ENCODE results near the gene CLSTN2.

CLSTN2 gene

DNA sequence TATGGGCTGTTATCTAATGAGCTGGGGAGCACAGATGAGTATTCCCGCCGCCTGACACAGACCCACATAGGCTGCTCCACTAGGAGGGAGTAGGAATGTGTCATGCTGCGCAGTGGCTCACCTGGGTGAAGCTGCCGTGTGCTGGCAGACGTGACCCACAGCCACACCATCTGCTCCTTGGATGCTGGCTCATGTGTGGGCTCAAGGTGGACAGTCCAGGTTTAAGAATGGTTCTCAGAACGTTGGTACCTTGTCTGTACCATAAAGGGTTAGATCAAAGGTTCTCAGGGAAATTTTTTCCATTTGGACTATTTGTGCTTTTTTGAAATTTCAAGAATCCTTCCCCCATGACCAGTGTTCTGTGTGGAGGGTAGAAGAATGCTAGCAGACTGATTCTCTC lies 403.9 kb downstream of the CLSTN2 start:
- Histone ChIP-seq H3K27ac (ENCODE audit: low read depth, low read length, severe bottlenecking) (no peak overlapping the region), H3K36me3 (ENCODE audit: control insufficient read depth, insufficient read depth, low read length) (no peaks in the 10 kb centered on the region), H3K9me3 (ENCODE audit: control insufficient read depth, low read length) (no peaks in the 10 kb centered on the region), H3K4me1 (ENCODE audit: control insufficient read depth, insufficient read depth, low read length, poor library complexity, severe bottlenecking) (no peaks in the 10 kb centered on the region), H3K4me3 (ENCODE audit: extremely low read depth, insufficient read depth, low read length, poor library complexity, severe bottlenecking) (no peak overlapping the region)
- 92 to 98% methylated on average over 5 to 6 of the region's 6 CpGs for WGBS, 2 experiments (ENCODE audit: insufficient coverage in 2 of 2)

GRCh38 chr3:140341203-140341602 lies 406.2 kb downstream of the CLSTN2 start:
- WGBS, 2 experiments (ENCODE audit: insufficient coverage in 2 of 2) = 79 to 91% methylated on average over 5 of the region's 5 CpGs
- Histone ChIP-seq H3K27ac (ENCODE audit: low read depth, low read length, severe bottlenecking) (no peak overlapping the region), H3K9me3 (ENCODE audit: control insufficient read depth, low read length) (no peaks in the 10 kb centered on the region), H3K36me3 (ENCODE audit: control insufficient read depth, insufficient read depth, low read length) (no peaks in the 10 kb centered on the region), H3K4me3 (ENCODE audit: extremely low read depth, insufficient read depth, low read length, poor library complexity, severe bottlenecking) (no peak overlapping the region), H3K4me1 (ENCODE audit: control insufficient read depth, insufficient read depth, low read length, poor library complexity, severe bottlenecking) (no peaks in the 10 kb centered on the region)

- no peak overlapping the region for H3K27ac ChIP-seq (ENCODE audit: low read depth, low read length, severe bottlenecking)
- H3K36me3 ChIP-seq (ENCODE audit: control insufficient read depth, insufficient read depth, low read length) = no peaks in the 10 kb centered on the region
- H3K4me1 ChIP-seq (ENCODE audit: control insufficient read depth, insufficient read depth, low read length, poor library complexity, severe bottlenecking) = no peaks in the 10 kb centered on the region
- H3K4me3 ChIP-seq (ENCODE audit: extremely low read depth, insufficient read depth, low read length, poor library complexity, severe bottlenecking) = no peak overlapping the region
- 85 to 88% methylated on average over 4 to 5 of the region's 5 CpGs for WGBS, 2 experiments (ENCODE audit: insufficient coverage in 2 of 2)
- H3K9me3 ChIP-seq (ENCODE audit: control insufficient read depth, low read length) = no peaks in the 10 kb centered on the region
Observed at GRCh38 chr3:140341817-140342403, 406.9 kb downstream of the CLSTN2 start.

GRCh38 chr3:140342668-140343067 lies 407.7 kb downstream of the CLSTN2 start:
- Histone ChIP-seq H3K4me1 (ENCODE audit: control insufficient read depth, insufficient read depth, low read length, poor library complexity, severe bottlenecking) (no peaks in the 10 kb centered on the region), H3K4me3 (ENCODE audit: extremely low read depth, insufficient read depth, low read length, poor library complexity, severe bottlenecking) (no peak overlapping the region), H3K36me3 (ENCODE audit: control insufficient read depth, insufficient read depth, low read length) (no peaks in the 10 kb centered on the region), H3K9me3 (ENCODE audit: control insufficient read depth, low read length) (no peaks in the 10 kb centered on the region), H3K27ac (ENCODE audit: low read depth, low read length, severe bottlenecking) (no peak overlapping the region)
- 83 to 89% methylated on average over 2 of the region's 2 CpGs for WGBS, 2 experiments (ENCODE audit: insufficient coverage in 2 of 2)

DNA sequence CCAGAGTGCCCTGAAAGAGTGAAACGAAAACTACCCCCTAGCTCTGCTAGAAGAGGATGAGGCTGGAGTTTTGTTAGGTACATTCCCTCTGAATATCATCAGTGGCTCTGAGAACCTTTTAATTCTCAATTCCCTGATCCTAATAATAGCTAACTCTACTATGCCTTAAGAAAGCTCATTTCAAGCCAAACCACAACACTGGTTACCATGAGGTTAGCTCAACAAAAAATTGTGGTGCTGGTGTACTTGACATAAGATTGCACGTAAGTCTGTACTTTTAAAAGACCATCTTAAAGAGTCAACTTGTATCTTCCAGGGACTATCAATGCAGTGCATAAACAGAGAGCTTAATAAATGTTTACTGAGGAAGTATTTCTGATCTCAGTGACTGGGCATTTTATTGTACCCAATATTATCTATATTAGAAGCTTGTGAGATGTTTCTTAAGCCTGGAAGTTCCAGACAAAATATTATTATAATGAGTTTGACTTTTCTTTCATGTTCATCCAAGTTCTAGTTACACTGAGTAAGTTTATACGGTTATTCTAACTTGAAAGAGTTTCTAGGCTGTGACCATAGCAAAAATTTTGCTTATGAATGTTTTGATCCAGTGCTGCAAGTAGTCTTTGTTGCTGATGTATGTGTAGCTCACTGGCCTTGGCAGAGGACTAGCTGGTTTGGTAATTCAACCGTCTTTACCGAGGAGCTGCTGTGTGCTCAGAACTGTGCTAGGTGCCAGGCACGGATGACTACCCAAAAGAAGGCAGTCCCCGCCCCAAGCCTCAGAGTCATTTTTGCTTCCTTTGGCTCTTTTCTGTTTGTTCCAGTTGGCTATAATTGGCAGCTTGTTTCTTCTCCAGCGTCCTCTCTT lies 408.5 kb downstream of the CLSTN2 start:
- 88 to 96% methylated on average over 3 to 6 of the region's 8 CpGs for WGBS, 2 experiments (ENCODE audit: insufficient coverage in 2 of 2)
- no peak overlapping the region for H3K4me3 ChIP-seq (ENCODE audit: extremely low read depth, insufficient read depth, low read length, poor library complexity, severe bottlenecking)
- H3K9me3 ChIP-seq (ENCODE audit: control insufficient read depth, low read length) = no peaks in the 10 kb centered on the region
- H3K36me3 ChIP-seq (ENCODE audit: control insufficient read depth, insufficient read depth, low read length) = no peaks in the 10 kb centered on the region
- no peak overlapping the region for H3K27ac ChIP-seq (ENCODE audit: low read depth, low read length, severe bottlenecking)
- no peaks in the 10 kb centered on the region for H3K4me1 ChIP-seq (ENCODE audit: control insufficient read depth, insufficient read depth, low read length, poor library complexity, severe bottlenecking)

DNA sequence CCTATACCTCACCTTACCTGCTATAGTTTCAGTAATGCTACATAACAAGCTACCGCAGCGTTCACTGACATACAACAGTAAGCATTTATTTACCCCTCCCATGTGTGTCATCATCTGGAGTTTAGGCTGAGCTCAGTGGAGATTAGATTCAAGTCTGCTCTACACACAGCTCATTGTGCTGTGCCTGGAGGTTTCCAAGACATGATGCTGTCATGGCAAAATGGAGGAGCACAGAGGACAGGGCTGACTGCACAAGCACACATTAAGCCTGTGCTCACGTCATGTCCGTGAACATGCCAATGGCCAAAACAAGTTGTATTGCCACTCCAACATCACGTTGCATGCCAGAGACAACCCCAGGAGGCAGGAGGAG lies 409.1 kb downstream of the CLSTN2 start:
- 100% methylated on average over 1 of the region's 5 CpGs for WGBS, 2 experiments (ENCODE audit: insufficient coverage in 2 of 2)
- Histone ChIP-seq H3K27ac (ENCODE audit: low read depth, low read length, severe bottlenecking) (no peak overlapping the region), H3K4me1 (ENCODE audit: control insufficient read depth, insufficient read depth, low read length, poor library complexity, severe bottlenecking) (no peaks in the 10 kb centered on the region), H3K4me3 (ENCODE audit: extremely low read depth, insufficient read depth, low read length, poor library complexity, severe bottlenecking) (no peak overlapping the region), H3K36me3 (ENCODE audit: control insufficient read depth, insufficient read depth, low read length) (no peaks in the 10 kb centered on the region), H3K9me3 (ENCODE audit: control insufficient read depth, low read length) (no peaks in the 10 kb centered on the region)

DNA sequence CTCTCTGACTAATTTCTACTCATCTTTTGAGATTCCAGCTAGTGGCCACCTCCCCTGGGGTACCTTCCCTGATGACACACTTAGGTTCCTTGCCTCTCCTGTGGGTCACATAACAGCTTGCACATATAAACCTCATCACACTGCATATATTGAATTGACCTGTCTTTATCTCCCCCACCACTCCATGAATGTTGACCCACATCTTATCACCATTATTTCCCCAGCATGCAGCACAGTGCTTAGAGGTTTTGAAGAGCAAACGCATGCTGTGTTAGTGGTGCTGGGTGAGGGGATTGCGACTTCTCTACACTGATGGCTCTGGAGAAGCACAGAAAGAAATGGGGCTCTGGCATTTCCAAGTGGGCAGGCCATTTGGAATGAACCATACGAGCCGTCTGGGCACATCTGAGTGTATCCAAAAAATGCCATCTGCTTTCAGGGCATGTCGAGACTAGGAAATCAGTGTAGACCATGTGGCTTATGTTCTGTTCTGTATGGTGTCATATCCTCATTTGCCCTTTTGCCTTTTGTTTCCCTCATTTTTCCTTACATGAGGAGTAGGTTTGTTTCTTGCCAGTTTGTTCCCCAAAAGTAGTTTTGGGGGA lies 409.7 kb downstream of the CLSTN2 start:
- Histone ChIP-seq H3K27ac (ENCODE audit: low read depth, low read length, severe bottlenecking) (no peak overlapping the region), H3K4me3 (ENCODE audit: extremely low read depth, insufficient read depth, low read length, poor library complexity, severe bottlenecking) (no peak overlapping the region), H3K9me3 (ENCODE audit: control insufficient read depth, low read length) (no peaks in the 10 kb centered on the region), H3K4me1 (ENCODE audit: control insufficient read depth, insufficient read depth, low read length, poor library complexity, severe bottlenecking) (no peaks in the 10 kb centered on the region), H3K36me3 (ENCODE audit: control insufficient read depth, insufficient read depth, low read length) (no peaks in the 10 kb centered on the region)
- 88 to 100% methylated on average over 4 to 5 of the region's 5 CpGs for WGBS, 2 experiments (ENCODE audit: insufficient coverage in 2 of 2)

GRCh38 chr3:140347151-140347550 lies 412.2 kb downstream of the CLSTN2 start:
- Histone ChIP-seq H3K27ac (ENCODE audit: low read depth, low read length, severe bottlenecking) (no peak overlapping the region), H3K4me3 (ENCODE audit: extremely low read depth, insufficient read depth, low read length, poor library complexity, severe bottlenecking) (no peak overlapping the region), H3K9me3 (ENCODE audit: control insufficient read depth, low read length) (no peaks in the 10 kb centered on the region), H3K36me3 (ENCODE audit: control insufficient read depth, insufficient read depth, low read length) (no peaks in the 10 kb centered on the region), H3K4me1 (ENCODE audit: control insufficient read depth, insufficient read depth, low read length, poor library complexity, severe bottlenecking) (no peaks in the 10 kb centered on the region)

DNA sequence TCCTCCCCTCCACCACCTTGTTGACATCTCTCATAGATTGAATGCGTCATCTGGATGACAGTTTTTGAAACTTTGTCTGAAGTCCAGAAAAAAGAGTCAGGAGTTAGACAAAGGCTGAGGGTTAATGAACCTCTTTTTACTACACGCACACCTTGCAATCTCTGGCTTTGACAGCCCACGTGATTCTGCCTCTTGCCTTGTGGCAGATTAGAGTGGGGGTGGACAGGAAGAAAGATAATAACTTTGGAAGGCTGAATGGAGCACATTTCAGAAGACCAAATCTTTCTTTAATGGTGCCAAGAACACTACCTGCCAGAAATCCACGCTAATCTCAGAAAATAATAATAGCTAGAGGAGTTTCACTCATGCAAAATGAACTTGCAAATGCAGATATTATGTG lies 415.0 kb downstream of the CLSTN2 start:
- Histone ChIP-seq H3K9me3 (ENCODE audit: control insufficient read depth, low read length) (no peaks in the 10 kb centered on the region), H3K4me1 (ENCODE audit: control insufficient read depth, insufficient read depth, low read length, poor library complexity, severe bottlenecking) (no peaks in the 10 kb centered on the region), H3K36me3 (ENCODE audit: control insufficient read depth, insufficient read depth, low read length) (no peaks in the 10 kb centered on the region), H3K27ac (ENCODE audit: low read depth, low read length, severe bottlenecking) (no peak overlapping the region), H3K4me3 (ENCODE audit: extremely low read depth, insufficient read depth, low read length, poor library complexity, severe bottlenecking) (no peak overlapping the region)
- 100% methylated on average over 2 of the region's 4 CpGs; no CpG with 5 or more reads in 1 of the 2 experiments for WGBS, 2 experiments (ENCODE audit: insufficient coverage in 2 of 2)

- Histone ChIP-seq H3K4me1 (ENCODE audit: control insufficient read depth, insufficient read depth, low read length, poor library complexity, severe bottlenecking) (no peaks in the 10 kb centered on the region), H3K9me3 (ENCODE audit: control insufficient read depth, low read length) (no peaks in the 10 kb centered on the region), H3K27ac (ENCODE audit: low read depth, low read length, severe bottlenecking) (no peak overlapping the region), H3K4me3 (ENCODE audit: extremely low read depth, insufficient read depth, low read length, poor library complexity, severe bottlenecking) (no peak overlapping the region), H3K36me3 (ENCODE audit: control insufficient read depth, insufficient read depth, low read length) (no peaks in the 10 kb centered on the region)
- 71 to 100% methylated on average over 1 to 2 of the region's 3 CpGs for WGBS, 2 experiments (ENCODE audit: insufficient coverage in 2 of 2)
Observed at GRCh38 chr3:140351466-140351865, 416.5 kb downstream of the CLSTN2 start.

DNA sequence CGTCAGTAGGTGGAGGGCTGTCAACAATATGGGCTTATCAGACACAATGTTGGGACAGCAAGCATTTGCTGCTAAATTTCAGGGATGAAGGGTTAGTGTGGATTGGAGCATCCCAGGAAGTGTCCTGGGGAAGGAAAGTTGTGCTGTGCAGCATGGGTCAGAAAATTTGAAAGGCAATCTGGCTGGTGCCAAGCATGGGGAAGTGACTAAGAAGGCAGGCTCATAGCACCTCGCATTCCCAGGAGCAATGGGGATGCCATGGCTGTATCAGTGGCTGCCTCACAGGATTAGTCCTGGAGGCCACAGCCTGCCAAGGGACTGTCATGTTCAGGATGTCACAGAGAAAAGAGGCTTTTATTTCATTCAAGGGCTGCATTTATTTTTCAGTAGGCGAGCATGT lies 420.5 kb downstream of the CLSTN2 start:
- Histone ChIP-seq H3K36me3 (ENCODE audit: control insufficient read depth, insufficient read depth, low read length) (no peaks in the 10 kb centered on the region), H3K4me3 (ENCODE audit: extremely low read depth, insufficient read depth, low read length, poor library complexity, severe bottlenecking) (no peak overlapping the region), H3K4me1 (ENCODE audit: control insufficient read depth, insufficient read depth, low read length, poor library complexity, severe bottlenecking) (no peaks in the 10 kb centered on the region), H3K27ac (ENCODE audit: low read depth, low read length, severe bottlenecking) (no peak overlapping the region), H3K9me3 (ENCODE audit: control insufficient read depth, low read length) (no peaks in the 10 kb centered on the region)
- 92 to 95% methylated on average over 2 of the region's 3 CpGs for WGBS, 2 experiments (ENCODE audit: insufficient coverage in 2 of 2)
